ENCODE measurements around the gene HNRNPD. TPM values are rescaled to one million over a fixed set of nuclear protein-coding genes. Genes with fewer than 3 reads are reported as not detected.
"Not testable (repeated sequence)": the region's sequence is repeated elsewhere in the genome, so short reads cannot be mapped to it uniquely, and the experiment has no call there.

Gene HNRNPD
- total RNA-seq (ENCODE audit: insufficient read depth, low replicate concordance) = 39.7 TPM

DNA sequence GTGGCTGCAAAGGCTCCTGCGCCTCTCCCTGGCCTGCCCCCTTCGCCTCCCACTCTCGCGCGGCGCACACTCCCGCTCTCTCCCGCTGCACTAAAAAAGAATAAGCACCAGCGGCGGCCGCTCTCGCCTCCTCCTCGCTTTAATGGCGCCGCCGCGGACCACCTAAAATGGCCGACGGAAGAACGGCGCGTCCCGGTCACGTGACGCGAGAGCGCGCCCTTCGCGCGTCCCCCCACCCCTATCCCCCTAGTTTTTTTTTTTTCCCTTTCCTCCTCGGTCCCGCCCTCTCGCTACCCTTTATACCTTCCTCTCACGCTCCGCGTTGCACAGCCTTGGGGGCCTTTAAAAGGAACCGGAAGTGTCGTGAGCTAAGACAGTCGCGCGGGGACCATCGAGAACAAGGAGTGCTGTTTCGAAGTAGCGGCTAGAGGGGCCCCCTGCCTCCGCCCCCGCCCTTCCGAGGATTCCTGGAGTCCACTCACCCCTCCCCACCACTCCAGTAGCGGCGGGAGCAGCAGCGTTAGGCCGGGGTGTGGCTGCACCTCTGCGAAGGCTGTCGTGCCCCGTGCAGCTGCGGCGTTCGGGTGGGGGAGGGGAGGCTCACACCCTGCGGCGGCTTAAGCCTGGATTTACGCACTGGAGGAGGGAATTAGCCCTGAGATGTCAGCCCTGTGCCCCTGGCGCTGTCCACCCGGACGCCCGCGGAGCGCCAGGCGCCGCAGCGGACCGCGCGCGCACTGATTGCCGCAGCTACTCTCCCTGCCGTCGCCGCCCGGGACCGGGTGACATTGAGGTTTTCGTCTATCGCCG is at the start of gene HNRNPD:
HNRNPD (minus strand) TSS at position 176 of the 810 bp plus-strand sequence. CDS start 313 bp downstream, outside the sequence.
- DNase-seq (ENCODE audit: low spot score) = peak; percentile 100

- no peak for DNase-seq (ENCODE audit: low spot score)
These were observed 48.8 kb upstream of the HNRNPD start for GRCh38 chr4:82422616-82423015.

- DNase-seq (ENCODE audit: low spot score) = no peak
These were observed 48.2 kb upstream of the HNRNPD start for GRCh38 chr4:82421796-82422560.

DNA sequence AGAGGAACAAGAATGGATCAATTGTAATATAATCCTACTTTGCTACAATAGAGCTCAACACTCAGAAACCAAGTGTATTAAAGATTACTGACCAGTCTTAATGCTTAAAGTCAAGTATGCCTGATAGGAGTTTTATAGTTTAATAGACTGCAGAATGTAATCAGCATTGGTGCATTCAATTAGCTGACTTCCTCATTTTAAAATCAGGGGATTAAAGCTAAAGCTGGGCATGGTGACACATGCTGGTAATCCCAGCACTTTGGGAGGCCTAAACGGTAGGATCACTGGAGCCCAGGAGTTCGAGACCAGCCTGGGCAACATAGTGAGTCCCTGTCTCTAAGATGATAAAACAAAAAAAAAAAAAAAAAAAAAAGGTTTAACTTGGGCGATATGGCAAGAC is 45.7 kb upstream of the HNRNPD start:
- no peak for DNase-seq (ENCODE audit: low spot score)

DNA sequence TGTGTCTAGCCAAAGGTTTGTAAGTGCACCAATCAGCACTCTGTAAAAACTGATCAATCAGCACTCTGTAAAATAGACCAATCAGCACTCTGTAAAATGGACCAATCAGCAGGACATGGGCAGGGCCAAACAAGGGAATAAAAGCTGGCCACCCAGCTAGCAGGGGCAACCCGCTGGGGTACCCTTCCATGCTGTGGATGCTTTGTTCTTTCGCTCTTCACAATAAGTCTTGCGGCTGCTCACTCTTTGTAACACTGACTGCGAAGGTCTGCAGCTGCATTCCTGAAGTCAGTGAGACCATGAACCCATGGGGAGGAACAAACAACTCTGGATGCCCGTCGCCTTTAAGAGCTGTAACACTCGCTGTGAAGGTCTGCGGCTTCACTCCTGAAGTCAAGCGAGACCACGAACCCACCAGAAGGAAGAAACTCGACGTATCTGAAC is 42.2 kb upstream of the HNRNPD start:
- no peak for DNase-seq (ENCODE audit: low spot score)

- not testable (repeated sequence) for DNase-seq (ENCODE audit: low spot score)
These were observed 41.3 kb upstream of the HNRNPD start for GRCh38 chr4:82415061-82415460.

DNA sequence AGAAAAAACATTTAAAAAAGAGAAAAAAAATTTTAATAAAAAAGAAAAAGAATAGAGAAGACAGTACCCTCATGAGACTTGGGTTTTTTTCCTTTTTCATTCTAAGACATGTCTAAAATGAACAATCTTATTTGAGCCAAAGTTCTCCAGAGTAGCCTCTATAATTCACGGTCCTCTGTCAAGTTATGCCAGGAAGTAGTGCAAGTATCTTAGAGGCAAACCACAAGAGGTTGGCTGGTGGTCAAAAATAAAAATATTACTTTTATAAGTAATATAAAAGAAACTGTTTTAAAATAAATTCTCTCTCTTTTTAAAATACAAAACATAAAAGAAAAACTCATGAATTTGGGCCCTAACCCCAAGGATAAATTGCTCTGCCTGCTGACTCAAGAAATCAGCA is 29.9 kb upstream of the HNRNPD start:
- DNase-seq (ENCODE audit: low spot score) = no peak

DNA sequence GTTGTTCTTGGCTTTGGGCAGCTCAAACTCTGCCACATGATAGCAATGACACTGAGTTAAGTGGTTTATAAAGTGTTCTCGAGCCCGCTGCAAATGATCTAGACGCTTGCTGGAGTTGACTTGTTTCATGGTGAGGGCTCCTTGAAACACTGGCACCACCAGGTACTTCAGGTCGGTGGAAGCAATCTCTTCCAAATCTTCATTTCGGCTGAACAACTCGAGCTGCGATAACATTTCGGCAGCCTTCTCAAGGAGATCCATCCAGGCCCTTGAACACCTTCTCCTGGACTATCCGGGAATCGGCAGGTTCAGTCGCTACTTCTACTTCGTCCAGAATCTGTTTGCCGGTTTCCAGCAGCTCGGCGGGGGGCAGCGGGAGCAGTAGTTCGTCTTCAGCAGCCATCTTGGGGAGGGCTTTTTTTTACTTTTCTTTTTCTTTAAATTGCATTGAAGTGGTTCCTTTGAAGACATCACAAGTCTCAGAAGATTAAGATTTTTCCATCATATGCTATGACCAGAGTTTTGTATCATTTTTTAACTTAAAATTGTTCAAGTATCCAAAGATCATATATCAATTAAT is 28.5 kb upstream of the HNRNPD start:
- no peak for DNase-seq (ENCODE audit: low spot score)

DNA sequence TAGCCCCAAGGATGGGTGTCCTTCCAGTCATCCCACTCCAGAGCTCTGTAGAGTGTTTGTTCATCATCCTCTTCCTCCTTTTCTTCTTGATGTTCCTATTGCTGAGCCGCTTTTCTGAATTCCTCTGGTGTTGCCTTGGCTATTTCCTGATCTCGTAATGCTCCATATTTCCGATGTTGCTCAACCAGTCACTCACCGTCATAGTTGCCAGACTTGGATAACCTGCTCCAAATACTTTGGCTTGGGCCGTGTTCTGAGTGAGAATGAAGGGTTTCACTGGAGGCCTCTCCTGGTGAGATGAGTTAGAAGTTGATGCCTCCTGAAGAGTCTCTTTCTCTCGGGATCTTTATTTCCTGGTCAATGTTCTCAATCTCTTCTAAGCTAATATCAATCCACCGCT is 27.8 kb upstream of the HNRNPD start:
- DNase-seq (ENCODE audit: low spot score) = no peak

DNA sequence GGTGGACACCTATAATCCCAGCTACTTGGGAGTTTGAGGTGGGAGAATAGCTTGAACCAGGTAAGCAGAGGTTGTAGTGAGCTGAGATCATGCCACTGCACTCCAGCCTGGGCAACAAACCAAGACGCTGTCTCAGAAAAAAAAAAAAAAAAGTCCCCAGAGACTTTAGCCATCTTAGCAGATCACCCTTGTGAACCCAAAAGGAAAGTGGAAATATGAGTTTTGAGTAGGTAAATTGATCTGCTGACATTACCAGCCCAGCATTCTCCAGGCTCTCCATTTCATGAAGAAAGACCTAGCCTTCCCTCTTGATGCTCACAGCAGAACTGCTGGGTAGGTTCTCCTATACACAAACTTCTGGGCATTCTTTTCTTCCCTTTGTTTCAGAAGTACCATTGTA is 24.5 kb upstream of the HNRNPD start:
- DNase-seq (ENCODE audit: low spot score) = no peak

- no peak for DNase-seq (ENCODE audit: low spot score)
These were observed 23.7 kb upstream of the HNRNPD start for GRCh38 chr4:82397527-82397926.

DNA sequence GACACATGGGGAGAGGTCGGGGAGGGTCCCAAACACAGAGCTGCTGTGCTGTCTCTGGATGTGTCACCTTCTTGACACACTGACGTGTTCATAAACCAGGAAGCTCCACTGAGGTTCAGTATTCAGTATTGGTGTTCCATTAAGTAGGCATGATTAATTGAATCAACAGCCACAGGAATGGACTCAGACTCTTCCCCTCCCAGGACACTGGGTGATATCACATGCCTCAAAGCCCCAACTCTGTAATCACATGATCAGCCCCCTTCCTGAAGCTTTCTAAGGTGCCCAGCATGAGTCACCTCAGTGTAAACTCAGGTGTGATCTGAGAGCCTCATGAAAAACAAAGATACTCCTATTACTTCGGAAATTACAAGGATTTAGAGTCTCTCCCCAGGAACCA is 21.1 kb upstream of the HNRNPD start:
- no peak for DNase-seq (ENCODE audit: low spot score)

DNA sequence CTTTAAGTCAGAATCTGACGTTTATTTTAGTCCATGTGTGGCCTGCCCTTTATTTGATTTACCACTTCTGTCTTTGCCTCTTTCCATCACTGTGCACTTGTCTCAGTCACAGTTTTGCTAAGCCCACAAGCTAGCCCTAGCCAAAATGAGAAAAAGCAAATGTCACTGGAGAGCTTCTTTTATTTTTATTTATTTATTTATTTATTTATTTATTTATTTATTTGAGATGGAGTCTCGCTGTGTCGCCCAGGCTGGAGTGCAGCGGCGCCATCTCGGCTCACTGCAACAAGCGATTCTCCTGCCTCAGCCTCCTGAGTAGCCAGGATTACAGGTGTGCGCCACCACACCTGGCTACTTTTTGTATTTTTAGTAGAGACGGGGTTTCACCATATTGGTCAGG is 16.3 kb upstream of the HNRNPD start:
- DNase-seq (ENCODE audit: low spot score) = not testable (repeated sequence)

DNA sequence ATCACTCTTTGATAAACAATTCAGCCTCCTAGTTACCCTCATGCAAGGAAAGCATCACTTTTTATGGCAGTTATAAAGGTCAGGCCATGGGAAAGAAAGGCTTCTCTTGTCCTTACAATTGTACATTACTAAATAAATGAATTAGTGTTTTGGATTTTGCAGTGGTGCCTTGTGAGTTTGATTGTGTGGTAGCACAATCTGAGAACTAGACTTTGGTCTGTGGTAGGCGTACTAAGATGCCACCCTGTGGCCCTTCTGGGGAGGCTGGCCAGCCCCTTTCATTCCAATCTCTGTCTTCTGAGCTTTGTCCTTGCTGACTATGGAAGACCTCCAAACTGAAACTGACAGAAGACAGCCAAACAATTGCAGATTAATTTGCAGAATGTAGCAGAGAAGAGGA is 14.6 kb upstream of the HNRNPD start:
- no peak for DNase-seq (ENCODE audit: low spot score)

DNA sequence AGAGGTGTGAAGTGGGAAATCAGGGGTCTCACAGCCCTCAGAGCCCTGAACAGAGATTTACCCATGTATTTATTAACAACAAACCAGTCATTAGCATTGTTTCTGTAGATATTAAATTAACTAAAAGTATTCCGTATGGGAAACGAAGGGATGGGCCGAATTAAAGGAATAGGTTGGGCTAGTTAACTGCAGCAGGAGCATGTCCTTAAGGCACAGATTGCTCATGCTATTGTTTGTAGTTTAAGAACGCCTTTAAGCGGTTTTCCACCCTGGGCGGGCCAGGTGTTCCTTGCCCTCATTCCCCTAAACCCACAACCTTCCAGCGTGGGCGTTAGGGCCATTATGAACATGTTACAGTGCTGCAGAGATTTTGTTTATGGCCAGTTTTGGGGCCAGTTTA is 12.5 kb upstream of the HNRNPD start:
- DNase-seq (ENCODE audit: low spot score) = not testable (repeated sequence)

GRCh38 chr4:82382751-82383150 is 9.0 kb upstream of the HNRNPD start:
- DNase-seq (ENCODE audit: low spot score) = no peak

- no peak for DNase-seq (ENCODE audit: low spot score)
These were observed 8.0 kb upstream of the HNRNPD start for GRCh38 chr4:82381661-82382296.

DNA sequence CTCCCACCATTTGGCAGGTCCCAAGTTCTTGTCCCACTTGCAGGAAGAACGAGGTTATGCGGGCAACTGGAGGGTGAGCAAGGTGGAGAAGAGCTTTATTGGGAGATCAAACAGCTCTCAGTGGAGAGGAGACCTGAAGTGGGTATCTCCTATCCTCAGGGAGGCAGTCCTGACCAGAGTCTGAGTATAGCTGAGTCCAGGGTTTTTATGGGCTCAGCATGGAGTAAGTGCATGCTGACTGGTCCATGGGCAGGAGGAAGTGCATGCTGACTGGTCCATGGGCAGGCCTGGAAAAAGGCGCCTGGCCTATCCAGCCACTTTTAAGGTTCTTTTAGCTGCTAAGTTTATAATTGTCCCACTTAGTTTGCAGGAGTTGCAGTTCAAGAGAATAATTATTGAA is 7.4 kb upstream of the HNRNPD start:
- no peak for DNase-seq (ENCODE audit: low spot score)

GRCh38 chr4:82380831-82381230 is 7.0 kb upstream of the HNRNPD start:
- DNase-seq (ENCODE audit: low spot score) = no peak

DNA sequence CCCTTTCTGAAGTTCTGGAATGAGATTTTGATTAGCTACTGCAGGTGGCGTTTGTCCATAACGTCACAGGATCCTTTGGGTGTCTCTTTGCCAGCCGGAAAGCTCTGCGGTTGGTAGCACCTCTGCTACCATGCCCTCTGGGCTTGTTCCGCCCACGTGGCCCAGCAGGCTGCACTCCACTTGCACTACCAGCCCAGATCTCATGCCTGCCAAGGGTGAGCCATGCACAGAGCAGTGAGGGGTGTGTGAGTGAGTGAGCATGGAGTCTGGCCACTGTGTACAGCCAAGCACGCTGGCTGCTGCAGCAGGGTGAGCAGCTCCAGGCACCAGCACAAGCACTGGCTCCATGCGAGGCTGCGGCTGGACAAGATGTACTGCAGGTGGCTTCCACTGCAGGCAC is 6.6 kb upstream of the HNRNPD start:
- DNase-seq (ENCODE audit: low spot score) = no peak

- DNase-seq (ENCODE audit: low spot score) = no peak
These were observed 2.3 kb upstream of the HNRNPD start for GRCh38 chr4:82376109-82376508.

DNA sequence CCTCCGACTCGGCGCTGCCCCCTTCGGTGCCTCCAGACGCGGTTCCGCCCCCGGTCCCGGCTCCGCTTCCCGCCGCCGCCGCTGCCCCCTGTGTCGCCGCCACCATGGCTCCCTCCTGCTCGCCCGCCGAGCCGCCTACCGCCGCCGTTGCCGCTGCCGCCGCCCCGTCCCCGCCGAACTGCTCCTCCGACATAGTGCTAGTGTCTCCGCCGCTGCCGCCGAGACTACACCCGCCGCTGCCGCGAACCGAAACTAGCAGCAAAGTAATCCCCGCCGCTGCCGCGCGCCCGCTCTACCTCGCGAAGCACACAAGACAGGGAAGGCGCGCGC is 340 bp downstream of the HNRNPD start:
- no peak for DNase-seq (ENCODE audit: low spot score)

All from umbilical cord (tissue), 2 donors.